HepG2 (cell line): ENCODE results near the gene CTIF. TPM values are rescaled to one million over a fixed set of nuclear protein-coding genes. Genes with fewer than 3 reads are reported as not detected.

Experiments
- ATAC-seq: fragments of 200-7000 bp; cut with Tn5 transposase; 3 replicates; pipeline ENCODE4 v1.9.1; 2020; ENCODE audit warnings: mild to moderate bottlenecking, moderate library complexity
- BruUV-seq: library from RNA; stranded (reverse); fragments of 400-500 nt; replicated peaks from 2 replicates; lab custom pipeline; 2021; lab: Mats Ljungman, UMichigan
- CTCF ChIA-PET: fragments of 300-600 bp; formaldehyde crosslinking; extraction: SDS; loops from one replicate; lab custom pipeline; 2021; ENCODE audit warnings: low total read pairs, inconsistent platforms, low intra/inter-chr PET ratio; lab: Yijun Ruan, JAX
- POLR2A ChIA-PET: fragments of 350-600 bp; sonication (Branson Sonifier 250); formaldehyde crosslinking; loops from one replicate; lab custom pipeline; 2020; ENCODE audit warnings: antibody characterized with exemption, inconsistent platforms; lab: Yijun Ruan, JAX
- DNase-seq: peaks from one replicate; pipeline ENCODE4 v3.0.0-alpha.2; 2015; ENCODE audit warnings: low spot score
- FAIRE-seq: peaks from 3 replicates; lab custom pipeline; 2011; peaks lifted over from hg19 to GRCh38; lab: Jason Lieb, UNC
- H2AFZ ChIP-seq: one replicate; pipeline ENCODE4 v1.6.1; 2011; ENCODE audit warnings: low read length, inconsistent platforms
- H3K27ac ChIP-seq: fragments of 300-600 bp; 3 replicates; pipeline ENCODE4 v1.8.0; 2011; ENCODE audit warnings: mixed run types, mild to moderate bottlenecking, mixed read lengths, low read length, inconsistent platforms; ENCODE audit not compliant: insufficient read depth; ENCODE audit errors: extremely low read length
- H3K27me3 ChIP-seq, 2 experiments: fragments of 200-600 bp in 1 of 2; 2 replicates in 1 of 2; 3 replicates in 1 of 2; pipeline versions ENCODE4 v1.6.0 to v1.8.0; 2011; ENCODE audit warnings: low read length in 2 of 2, mild to moderate bottlenecking in 2 of 2, moderate library complexity in 2 of 2, inconsistent platforms in 1 of 2; ENCODE audit not compliant: insufficient read depth in 2 of 2, control insufficient read depth in 1 of 2
- H3K36me3 ChIP-seq, 2 experiments: fragments of 200-600 bp in 1 of 2; replicated peaks in 1 of 2; 2 replicates in 1 of 2; 3 replicates in 1 of 2; pipeline versions ENCODE4 v1.5.1 to v1.8.0; 2011; ENCODE audit warnings: low read length in 2 of 2, inconsistent platforms in 1 of 2; ENCODE audit not compliant: insufficient read depth in 2 of 2, control insufficient read depth in 1 of 2
- H3K4me1 ChIP-seq: 2 replicates; pipeline ENCODE4 v1.5.1; 2012; ENCODE audit warnings: low read length, inconsistent platforms; ENCODE audit not compliant: insufficient read depth
- H3K4me2 ChIP-seq: 2 replicates; pipeline ENCODE4 v1.6.0; 2011; ENCODE audit warnings: low read depth, low read length, inconsistent platforms
- H3K4me3 ChIP-seq, 3 experiments: fragments of 200-600 bp in 1 of 3; sonication (generic), shearing (Covaris generic) in 1 of 3; replicated peaks in 1 of 3; 2 replicates each; pipeline ENCODE4 v1.5.1; 2011 to 2016; ENCODE audit warnings: low read length in 3 of 3, inconsistent platforms in 2 of 3, low read depth in 2 of 3, mild to moderate bottlenecking in 2 of 3, control low read depth in 1 of 3, mixed read lengths in 1 of 3; ENCODE audit not compliant: insufficient read depth in 1 of 3
- H3K79me2 ChIP-seq: one replicate; pipeline ENCODE4 v1.6.1; 2011; ENCODE audit warnings: low read length, inconsistent platforms; ENCODE audit not compliant: insufficient read depth
- H3K9ac ChIP-seq: 2 replicates; pipeline ENCODE4 v1.6.0; 2011; ENCODE audit warnings: mild to moderate bottlenecking, low read depth, low read length, inconsistent platforms; ENCODE audit not compliant: insufficient read depth
- H3K9me3 ChIP-seq: 2 replicates; pipeline ENCODE4 v1.5.1; 2012; ENCODE audit warnings: mild to moderate bottlenecking, low read length
- H4K20me1 ChIP-seq: 2 replicates; pipeline ENCODE4 v1.6.0; 2011; ENCODE audit warnings: inconsistent platforms, mild to moderate bottlenecking, low read length, moderate library complexity; ENCODE audit not compliant: insufficient read depth
- CENPX ChIP-seq: sonication (generic); formaldehyde crosslinking; IDR thresholded peaks from 2 replicates; pipeline ENCODE4 v1.9.0; 2021; ENCODE audit warnings: mild to moderate bottlenecking, missing genetic modification reagents, moderate library complexity
- FOXK2 ChIP-seq: fragments of 450-650 bp; IDR thresholded peaks from 2 replicates; pipeline ENCODE4 v1.6.1; 2016
- NFIB ChIP-seq: sonication (generic); formaldehyde crosslinking; IDR thresholded peaks from 2 replicates; pipeline ENCODE4 v1.9.0; 2021; ENCODE audit warnings: missing genetic modification reagents, mild to moderate bottlenecking, borderline replicate concordance
- PHB2 ChIP-seq: fragments of 450-650 bp; IDR thresholded peaks from 2 replicates; pipeline ENCODE4 v1.6.1; 2018; ENCODE audit not compliant: partially characterized antibody
- SAFB2 ChIP-seq: sonication (generic); formaldehyde crosslinking; IDR thresholded peaks from 2 replicates; pipeline ENCODE4 v1.5.1; 2020; ENCODE audit warnings: missing genetic modification reagents, low read depth, mild to moderate bottlenecking, borderline replicate concordance
- ZNF891 ChIP-seq: sonication (generic); formaldehyde crosslinking; IDR thresholded peaks from 2 replicates; pipeline ENCODE4 v1.5.0; 2020; ENCODE audit warnings: mild to moderate bottlenecking, missing genetic modification reagents
- WGBS: methylation state at CpG from one replicate; pipeline ENCODE4 v1.1.6; 2017; ENCODE audit warnings: low lambda C conversion rate; 5-methylcytosine and 5-hydroxymethylcytosine counted together
- in situ Hi-C: cut with HindIII; loops from 2 replicates; pipeline ENCODE4 v1.10.0; 2017; ENCODE audit warnings: low pct_unique_long_range_greater_than_20kb; ENCODE audit not compliant: extremely low pct_ligation_motif_present
- intact Hi-C: fragments of 100-400 bp; cut with micrococcal nuclease; formaldehyde crosslinking; loops from one replicate; pipeline ENCODE4 v1.10.0; 2022; ENCODE audit not compliant: unreplicated experiment
- polyA plus RNA-seq, 8 experiments: library from polyadenylated mRNA; depleted of rRNA in 3 of 8; stranded (reverse) in 7 of 8; unstranded in 1 of 8; fragments of >200 nt; fragmentation: Illumina TruSeq in 4 of 8; extraction: Trizol in 4 of 8; gene quantifications; 2 replicates each; pipeline versions ENCODE4 v1.2.1 to v1.2.3, GENCODE V29; 2011 to 2016; ENCODE audit warnings: low read depth in 4 of 8, missing spikeins in 1 of 8, mixed read lengths in 1 of 8; ENCODE audit not compliant: insufficient read depth in 1 of 8
- total RNA-seq, 5 experiments: library from RNA; depleted of rRNA; stranded (reverse); fragments of >200 nt; fragmentation: Illumina TruSeq; extraction: Trizol; gene quantifications; 2 replicates each; pipeline ENCODE4 v1.2.3, GENCODE V29; 2016; ENCODE audit warnings: low read depth in 1 of 5
- TF ChIP-seq, protein P1 (sequence below): sonication (generic); formaldehyde crosslinking; IDR thresholded peaks from 2 replicates; pipeline ENCODE4 v1.4.0; 2020; ENCODE audit warnings: missing genetic modification reagents, mild to moderate bottlenecking, borderline replicate concordance
- TF ChIP-seq, protein P2 (sequence below): sonication (generic); formaldehyde crosslinking; IDR thresholded peaks from 2 replicates; pipeline ENCODE4 v1.5.0; 2020; ENCODE audit warnings: missing genetic modification reagents, mild to moderate bottlenecking, borderline replicate concordance

The CTIF gene
- total and polyA plus RNA-seq, 2 of the 13 experiments (the other 11 are each of a cell fraction or from before 2014, with no cell fraction given) = 18.2 to 28.0 TPM

DNA sequence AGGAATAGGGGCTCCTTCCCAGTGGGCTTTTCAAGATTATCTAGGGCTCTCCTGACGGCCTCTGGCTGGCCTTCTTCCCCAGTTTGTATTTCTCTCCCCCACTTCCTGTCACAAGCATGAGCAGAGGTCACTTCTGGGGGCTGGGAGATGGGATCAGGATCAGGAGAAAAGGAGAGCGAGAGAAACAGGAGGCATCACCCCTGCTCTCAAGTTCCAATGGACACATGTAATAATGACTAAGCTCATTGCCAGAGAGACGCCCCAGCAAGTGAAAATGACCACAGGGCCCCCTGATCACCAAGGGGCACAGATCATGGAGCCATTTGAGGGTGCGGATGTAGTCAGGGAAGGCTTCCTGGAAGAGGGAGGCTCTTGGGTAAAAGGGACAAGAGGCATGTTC is 319.8 kb downstream of the CTIF start:
- POLR2A ChIA-PET = no interaction called here

More for the DNA sequence above, 319.8 kb downstream of the CTIF start:
- in situ Hi-C loops = no loop called here
- Histone ChIP-seq H3K4me3 (no peak overlapping the region), H3K9ac (no peak overlapping the region)
- BruUV-seq = no TSS peak
- CTCF ChIA-PET = no interaction called here
- TF ChIP-seq CENPX (CRISPR knock-in tag) (no peak), PHB2 (no peak), NFIB (CRISPR knock-in tag) (no peak), ZNF891 (no peak), SAFB2 (CRISPR knock-in tag) (no peak), FOXK2 (no peak)
- TF ChIP-seq, protein P1, sequence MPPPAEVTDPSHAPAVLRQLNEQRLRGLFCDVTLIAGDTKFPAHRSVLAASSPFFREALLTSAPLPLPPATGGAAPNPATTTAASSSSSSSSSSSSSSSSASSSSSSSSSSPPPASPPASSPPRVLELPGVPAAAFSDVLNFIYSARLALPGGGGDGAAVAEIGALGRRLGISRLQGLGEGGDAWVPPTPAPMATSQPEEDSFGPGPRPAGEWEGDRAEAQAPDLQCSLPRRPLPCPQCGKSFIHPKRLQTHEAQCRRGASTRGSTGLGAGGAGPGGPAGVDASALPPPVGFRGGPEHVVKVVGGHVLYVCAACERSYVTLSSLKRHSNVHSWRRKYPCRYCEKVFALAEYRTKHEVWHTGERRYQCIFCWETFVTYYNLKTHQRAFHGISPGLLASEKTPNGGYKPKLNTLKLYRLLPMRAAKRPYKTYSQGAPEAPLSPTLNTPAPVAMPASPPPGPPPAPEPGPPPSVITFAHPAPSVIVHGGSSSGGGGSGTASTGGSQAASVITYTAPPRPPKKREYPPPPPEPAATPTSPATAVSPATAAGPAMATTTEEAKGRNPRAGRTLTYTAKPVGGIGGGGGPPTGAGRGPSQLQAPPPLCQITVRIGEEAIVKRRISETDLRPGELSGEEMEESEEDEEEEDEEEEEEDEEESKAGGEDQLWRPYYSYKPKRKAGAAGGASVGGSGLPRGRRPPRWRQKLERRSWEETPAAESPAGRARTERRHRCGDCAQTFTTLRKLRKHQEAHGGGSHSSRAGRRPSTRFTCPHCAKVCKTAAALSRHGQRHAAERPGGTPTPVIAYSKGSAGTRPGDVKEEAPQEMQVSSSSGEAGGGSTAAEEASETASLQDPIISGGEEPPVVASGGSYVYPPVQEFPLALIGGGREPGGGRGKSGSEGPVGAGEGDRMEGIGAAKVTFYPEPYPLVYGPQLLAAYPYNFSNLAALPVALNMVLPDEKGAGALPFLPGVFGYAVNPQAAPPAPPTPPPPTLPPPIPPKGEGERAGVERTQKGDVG = no peak
- TF ChIP-seq, protein P2, sequence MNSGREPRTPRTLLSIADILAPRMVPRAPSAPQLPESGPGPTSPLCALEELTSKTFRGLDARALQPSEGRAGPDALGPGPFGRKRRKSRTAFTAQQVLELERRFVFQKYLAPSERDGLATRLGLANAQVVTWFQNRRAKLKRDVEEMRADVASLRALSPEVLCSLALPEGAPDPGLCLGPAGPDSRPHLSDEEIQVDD (CRISPR knock-in tag) = no peak
- TF ChIP-seq, all 625 proteins: peak for 0
- Histone ChIP-seq H3K9me3 (no peaks in the 10 kb centered on the region), H3K27me3 (no peaks in the 10 kb centered on the region), H3K4me1 (no peaks in the 10 kb centered on the region), H2AFZ (no peak overlapping the region), H3K27ac (no peak overlapping the region), H4K20me1 (no peaks in the 10 kb centered on the region), H3K79me2 (no peaks in the 10 kb centered on the region), H3K36me3 (peaks cover 5 to 27% of the 10 kb centered on the region in 2 experiments; a peak in 4 of 5 replicates), H3K4me2 (no peak overlapping the region)
- no peak for DNase-seq
- FAIRE-seq = no peak
- no peak for ATAC-seq
- WGBS = 95% methylated on average over 4 of the region's 4 CpGs
- intact Hi-C loops = no loop called here
